AG10803 (cell line): Measurements from ENCODE around the gene TBXAS1.
A peak's percentile ranks its signal among the peaks of the same experiment; 100 is the strongest.
"Not testable (repeated sequence)": the region's sequence is repeated elsewhere in the genome, so short reads cannot be mapped to it uniquely, and the experiment has no call there.

Experiments used
- DNase-seq: peaks from one replicate; pipeline ENCODE4 v3.0.0; 2010; ENCODE audit warnings: low read depth
- H3K4me3 ChIP-seq: 2 replicates; pipeline ENCODE4 v1.5.1; 2011; ENCODE audit warnings: mild to moderate bottlenecking, low read length, control low read depth
- TF ChIP-seq, protein P1 (sequence below): conservative IDR thresholded peaks from 2 replicates; pipeline ENCODE4 v1.5.1; 2011; ENCODE audit warnings: mild to moderate bottlenecking, low read length, control low read depth, inconsistent platforms

The TBXAS1 gene

DNA sequence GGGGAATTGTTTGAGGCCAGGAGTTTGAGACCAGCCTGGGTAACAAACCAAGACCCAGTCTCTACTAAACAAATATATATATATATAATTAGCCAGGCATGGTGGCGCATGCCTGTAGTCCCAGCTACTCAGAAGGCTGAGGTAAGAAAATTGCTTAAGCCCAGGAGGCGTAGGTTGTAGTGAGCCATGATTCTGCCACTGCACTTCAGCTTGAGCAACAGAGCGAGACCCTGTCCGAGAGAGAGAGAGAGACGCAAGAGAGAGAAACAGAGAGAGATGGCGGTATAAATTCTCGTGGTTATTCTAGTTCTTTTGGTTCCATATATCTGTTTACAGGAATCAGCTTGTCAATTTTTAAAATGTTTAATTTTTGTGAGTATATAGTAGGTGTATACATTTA is 94.0 kb downstream of the TBXAS1 start:
- TF ChIP-seq, protein P1, sequence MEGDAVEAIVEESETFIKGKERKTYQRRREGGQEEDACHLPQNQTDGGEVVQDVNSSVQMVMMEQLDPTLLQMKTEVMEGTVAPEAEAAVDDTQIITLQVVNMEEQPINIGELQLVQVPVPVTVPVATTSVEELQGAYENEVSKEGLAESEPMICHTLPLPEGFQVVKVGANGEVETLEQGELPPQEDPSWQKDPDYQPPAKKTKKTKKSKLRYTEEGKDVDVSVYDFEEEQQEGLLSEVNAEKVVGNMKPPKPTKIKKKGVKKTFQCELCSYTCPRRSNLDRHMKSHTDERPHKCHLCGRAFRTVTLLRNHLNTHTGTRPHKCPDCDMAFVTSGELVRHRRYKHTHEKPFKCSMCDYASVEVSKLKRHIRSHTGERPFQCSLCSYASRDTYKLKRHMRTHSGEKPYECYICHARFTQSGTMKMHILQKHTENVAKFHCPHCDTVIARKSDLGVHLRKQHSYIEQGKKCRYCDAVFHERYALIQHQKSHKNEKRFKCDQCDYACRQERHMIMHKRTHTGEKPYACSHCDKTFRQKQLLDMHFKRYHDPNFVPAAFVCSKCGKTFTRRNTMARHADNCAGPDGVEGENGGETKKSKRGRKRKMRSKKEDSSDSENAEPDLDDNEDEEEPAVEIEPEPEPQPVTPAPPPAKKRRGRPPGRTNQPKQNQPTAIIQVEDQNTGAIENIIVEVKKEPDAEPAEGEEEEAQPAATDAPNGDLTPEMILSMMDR, result no peak
- DNase-seq, result no peak
- no peak overlapping the region for H3K4me3 ChIP-seq

DNA sequence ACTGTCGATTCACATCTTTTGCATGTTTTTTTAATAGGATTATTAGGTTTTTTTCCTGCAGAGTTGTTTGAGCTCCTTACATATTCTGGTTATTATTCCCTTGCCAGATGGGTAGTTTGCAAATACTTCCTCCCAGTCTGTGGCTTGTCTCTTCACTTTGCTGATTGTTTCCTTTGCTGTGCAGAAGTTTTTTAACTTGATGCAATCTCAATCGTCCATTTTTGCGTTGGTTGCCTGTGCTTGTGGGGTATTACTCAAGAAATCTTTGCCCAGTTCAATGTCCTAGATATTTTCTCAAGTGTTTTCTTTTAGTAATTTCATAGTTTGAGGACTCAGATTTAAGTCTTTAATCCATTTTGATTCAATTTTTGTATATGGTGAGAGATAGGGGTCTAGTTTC is 95.4 kb downstream of the TBXAS1 start:
- TF ChIP-seq, protein P1, result no peak
- H3K4me3 ChIP-seq, result no peak overlapping the region
- no peak for DNase-seq

DNA sequence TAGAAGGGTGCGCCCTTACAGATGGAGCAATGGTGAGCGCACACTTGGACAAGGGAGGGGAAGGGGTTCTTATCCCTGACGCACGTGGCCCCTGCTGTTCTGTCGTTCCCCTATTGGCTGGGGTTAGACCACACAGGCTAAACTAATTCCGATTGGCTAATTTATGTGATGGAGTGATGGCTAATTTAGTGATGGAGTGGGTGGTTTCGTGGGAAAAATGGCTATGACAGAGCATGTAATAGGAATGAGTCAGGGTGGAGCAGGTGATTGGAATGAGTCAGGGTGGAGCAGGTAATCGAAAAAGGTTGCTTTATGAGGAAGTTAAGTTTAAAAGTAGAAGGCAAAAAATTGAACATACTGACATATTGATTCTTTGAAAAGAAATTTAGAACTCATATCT is 100.2 kb downstream of the TBXAS1 start:
- DNase-seq, H3K4me3 ChIP-seq: not testable (repeated sequence)

DNA sequence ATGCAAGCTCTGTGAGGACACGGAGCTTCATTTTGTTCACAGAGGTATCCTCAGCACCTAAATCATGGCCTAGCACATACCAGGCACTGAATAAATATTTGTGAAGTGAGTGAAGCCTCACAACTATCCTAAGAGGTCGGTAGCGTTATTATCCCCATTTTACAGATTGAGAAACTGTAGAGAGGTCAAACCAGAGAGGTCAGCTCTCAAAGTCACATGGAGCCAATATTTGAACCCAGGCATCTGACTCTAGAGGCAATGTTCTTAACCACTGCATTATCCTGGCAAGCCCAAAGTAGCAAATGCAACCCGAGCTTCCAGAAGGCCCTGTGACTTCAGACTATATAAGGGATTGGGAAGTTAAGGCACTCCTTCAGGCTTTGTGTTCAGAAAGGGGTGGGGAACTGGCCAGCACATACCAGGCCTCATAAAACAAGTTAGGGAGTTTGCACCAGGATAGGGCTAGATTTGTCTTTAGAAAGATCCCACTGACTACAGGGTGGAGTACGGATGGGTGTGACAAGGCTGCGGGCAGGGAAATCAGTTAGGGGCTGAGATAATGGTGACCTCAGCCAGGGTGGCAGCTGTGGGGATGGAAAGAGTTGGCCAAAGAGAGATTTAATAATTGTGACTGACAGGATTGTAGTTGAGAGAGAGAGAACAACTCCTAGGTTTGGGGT is 101.4 kb downstream of the TBXAS1 start:
- H3K4me3 ChIP-seq, result no peak overlapping the region
- DNase-seq, result no peak
- TF ChIP-seq, protein P1, result no peak

DNA sequence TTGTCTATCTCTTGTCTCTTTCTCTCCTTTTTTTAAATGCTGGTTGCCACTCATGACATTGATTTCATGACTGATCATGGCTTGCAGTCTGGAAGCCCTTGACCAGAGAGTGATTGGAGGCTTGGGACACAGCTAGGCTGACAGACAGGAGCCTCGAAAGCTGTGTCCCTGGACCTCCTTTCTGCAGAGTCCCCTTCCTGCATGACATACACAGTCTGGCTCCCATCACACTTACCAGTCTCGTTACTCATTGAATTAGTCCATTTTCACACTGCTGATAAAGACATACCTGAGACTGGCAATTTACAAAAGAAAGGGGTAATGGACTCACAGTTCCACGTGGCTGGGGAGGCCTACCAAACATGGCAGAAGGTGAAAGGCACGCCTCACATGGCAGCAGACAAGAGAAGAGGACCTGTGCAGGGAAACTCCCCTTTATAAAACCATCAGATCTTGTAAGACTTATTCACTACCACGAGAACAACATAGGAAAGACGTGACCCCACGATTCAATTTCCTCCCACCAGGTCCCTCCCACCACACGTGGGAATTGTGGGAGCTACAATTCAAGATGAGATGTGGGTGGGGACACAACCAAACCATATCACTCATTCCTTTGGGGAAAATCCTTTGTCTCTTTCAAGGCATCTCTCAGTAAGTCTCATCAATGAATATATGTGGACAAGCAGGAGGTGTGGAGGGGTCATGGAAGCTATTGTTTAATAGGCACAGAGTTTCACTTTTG is 102.3 kb downstream of the TBXAS1 start:
- H3K4me3 ChIP-seq, result no peak overlapping the region
- TF ChIP-seq, protein P1, result no peak
- no peak for DNase-seq

DNA sequence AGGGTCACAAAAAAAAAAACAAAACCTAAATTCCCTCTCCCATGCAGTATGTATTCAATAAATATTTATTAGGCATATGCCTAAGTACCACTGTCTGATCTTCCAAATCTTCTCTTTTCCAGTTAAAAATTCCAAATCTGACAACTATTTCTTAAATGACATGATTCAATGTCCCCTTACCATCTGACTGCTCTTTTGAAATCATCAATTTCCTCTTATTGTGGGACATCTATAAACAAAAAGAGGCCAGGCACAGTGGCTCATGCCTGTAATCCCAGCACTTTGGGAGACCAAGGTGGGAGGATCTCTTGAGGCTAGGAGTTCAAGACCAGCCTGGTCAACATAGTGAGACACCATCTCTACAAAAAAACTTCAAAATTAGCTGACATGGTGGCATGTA is 103.5 kb downstream of the TBXAS1 start:
- TF ChIP-seq, protein P1, result no peak
- DNase-seq, result no peak
- H3K4me3 ChIP-seq, result no peak overlapping the region

DNA sequence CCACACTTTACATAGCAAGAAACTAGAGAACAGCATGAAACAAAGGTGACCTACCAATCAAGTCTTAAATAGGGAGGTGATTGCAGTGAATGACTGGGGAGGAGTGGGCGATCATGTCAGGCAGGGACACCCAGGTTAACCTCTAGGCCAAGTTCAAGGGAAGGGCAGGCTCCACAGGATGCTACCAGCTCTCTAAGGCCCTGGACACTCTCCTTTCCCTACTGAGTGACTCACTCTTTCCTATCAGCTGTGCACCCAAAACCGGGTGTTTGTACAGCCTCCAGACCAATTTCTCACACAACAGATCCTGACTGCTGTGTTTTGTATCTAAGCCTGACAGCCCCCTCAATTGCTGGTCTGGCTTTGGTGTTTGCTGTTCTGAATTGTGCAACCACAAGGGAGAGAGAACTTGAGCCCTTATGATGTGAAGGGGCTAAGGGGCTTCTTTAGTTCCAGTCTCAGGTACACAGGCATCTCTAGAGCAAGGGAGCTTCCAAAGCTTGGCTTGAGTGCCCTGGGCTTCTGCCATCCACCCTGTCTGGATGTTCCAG is 107.8 kb downstream of the TBXAS1 start:
- TF ChIP-seq, protein P1, result no peak
- peak; percentile 40 for DNase-seq
- H3K4me3 ChIP-seq, result no peak overlapping the region
